Measurements from ENCODE around the gene ADRB1. TPM values are rescaled to one million over a fixed set of nuclear protein-coding genes. Genes with fewer than 3 reads are reported as not detected.

The ADRB1 gene
- polyA plus RNA-seq (2013, experiment 1 of 2; ENCODE audit: insufficient read length): not detected
- polyA plus RNA-seq (2013, experiment 2 of 2; ENCODE audit: insufficient read length): not detected

DNA sequence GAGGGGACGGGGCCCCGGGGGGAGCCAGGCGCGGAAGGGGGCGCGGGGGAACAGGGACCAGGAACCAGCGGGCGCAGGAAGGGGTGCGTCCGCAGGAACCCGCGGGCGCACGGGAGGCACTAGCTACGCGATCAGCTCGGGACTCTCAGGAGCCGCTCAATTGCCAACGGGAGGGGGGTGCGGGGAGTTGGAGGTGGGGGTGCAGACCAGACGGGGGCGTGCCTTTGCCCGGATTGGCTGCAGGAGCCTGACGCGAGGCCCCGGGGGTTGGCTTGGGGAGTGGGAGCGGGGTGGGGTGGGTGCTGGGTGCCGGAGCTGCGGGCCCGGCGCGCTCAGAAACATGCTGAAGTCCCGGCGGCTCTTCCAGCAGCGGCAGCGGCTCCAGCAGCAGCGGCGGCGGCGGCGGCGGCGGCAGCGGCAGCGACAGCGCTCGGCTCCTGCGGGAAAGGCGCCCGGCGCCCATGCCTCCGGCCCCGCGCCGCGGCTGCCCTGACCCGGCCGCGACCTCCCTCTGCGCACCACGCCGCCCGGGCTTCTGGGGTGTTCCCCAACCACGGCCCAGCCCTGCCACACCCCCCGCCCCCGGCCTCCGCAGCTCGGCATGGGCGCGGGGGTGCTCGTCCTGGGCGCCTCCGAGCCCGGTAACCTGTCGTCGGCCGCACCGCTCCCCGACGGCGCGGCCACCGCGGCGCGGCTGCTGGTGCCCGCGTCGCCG is at the start of gene ADRB1:
ADRB1 (plus strand) TSS at position 335 of the 715 bp plus-strand sequence; CDS start at position 602, 267 bp downstream.
- peak; percentile 32 for DNase-seq

DNA sequence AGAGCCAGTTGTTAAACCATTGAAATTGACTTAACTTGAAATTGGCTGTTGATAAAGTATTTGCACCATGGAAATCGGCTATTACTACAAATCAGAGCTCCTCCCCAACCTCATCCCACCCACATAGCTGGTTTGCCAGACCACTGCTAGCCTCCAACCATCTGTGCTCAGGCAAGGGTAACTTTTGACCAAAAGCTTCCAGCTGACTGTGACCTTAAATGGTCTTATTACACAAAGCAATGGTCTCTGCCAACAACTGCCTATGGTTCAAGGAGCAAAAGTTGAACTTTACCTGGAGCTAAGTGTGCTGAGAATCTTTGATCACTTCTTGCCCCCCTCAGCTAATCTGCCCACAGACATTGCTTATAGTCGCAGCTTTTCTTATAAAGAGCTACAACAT is 48.5 kb upstream of the ADRB1 start:
- no peak for DNase-seq

DNA sequence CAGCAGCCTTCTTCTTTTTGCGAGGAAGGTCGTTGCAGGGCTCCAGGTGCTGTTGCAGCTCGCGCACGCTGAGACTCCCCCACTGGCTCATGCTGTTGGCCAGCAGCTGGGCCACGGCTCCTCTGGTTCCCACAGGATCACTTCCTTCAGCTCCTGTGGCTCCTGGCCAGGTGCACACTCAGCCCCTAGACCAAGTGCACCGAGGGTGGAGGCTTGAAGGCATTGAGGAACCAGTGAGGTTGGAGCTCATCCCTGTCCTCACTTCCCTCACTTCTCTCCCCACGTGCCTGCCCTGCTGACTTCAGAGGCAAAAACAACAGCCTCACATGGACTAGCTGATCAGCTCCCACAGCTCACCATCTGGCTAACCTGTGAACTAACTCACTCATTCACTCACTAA is 46.2 kb upstream of the ADRB1 start:
- DNase-seq: no peak

DNA sequence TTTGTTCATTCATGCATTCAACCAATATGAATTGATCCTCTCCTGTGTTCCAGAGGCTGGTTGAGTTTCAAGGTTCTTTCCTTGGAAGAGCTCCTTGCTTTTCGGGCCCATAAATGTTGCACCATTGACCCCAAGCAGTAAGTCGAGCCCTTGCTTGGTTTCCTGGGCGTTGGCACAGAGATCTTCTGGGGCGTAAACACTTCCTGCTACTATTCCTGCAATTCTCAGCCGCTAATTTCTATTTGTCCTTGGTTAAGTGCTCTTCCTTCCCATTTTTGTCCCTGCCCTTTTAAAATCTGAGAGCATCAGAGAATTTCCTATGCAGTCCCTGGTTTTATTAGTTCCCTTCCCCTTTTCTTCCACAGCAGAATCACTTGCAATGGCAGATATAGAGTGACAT is 44.1 kb upstream of the ADRB1 start:
- DNase-seq: no peak

DNA sequence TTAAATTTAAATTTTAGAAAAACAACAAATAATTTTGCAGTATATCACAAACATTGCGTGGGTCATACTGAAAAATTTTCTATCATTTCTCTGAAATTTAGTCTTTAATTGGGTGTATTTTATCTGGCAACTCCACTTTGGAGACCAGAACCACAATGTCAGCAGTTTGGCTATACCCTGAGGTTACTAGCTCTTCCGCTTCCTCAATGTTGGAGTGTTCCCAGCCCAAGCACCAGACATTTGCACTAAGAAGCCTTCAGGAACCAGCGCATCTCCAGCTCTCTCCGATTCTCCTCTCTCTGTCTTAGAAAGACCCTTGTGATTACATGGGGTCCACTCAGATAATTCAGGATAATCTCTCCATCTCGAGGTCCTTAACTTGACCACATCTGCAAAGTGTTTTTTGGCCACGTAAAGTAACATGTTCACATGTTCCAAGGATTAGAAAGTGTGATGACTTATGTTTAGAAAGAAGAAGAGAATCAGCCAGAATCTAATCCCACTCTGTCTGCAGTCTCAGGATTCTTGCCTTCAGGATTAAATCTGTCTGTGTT is 43.1 kb upstream of the ADRB1 start:
- DNase-seq: no peak

DNA sequence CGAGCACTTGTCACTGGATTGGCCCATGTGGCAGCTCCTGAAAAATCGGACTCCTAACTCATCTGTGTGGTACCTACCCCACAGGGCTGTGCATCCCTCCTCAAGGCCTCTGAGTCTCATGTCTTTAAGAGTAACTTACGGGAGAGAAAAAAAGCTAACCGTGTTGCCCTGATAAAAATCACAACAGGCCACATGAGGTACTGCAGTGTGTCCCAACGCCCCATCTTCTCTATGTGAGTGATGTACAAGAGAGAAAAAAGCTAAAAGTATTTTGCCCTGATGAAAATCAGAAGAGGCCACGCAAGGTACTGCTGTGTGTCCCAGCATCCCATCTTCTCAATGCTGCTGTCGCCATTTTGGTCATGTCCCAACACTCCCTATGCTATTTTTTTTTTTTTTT is 41.2 kb upstream of the ADRB1 start:
- no peak for DNase-seq

DNA sequence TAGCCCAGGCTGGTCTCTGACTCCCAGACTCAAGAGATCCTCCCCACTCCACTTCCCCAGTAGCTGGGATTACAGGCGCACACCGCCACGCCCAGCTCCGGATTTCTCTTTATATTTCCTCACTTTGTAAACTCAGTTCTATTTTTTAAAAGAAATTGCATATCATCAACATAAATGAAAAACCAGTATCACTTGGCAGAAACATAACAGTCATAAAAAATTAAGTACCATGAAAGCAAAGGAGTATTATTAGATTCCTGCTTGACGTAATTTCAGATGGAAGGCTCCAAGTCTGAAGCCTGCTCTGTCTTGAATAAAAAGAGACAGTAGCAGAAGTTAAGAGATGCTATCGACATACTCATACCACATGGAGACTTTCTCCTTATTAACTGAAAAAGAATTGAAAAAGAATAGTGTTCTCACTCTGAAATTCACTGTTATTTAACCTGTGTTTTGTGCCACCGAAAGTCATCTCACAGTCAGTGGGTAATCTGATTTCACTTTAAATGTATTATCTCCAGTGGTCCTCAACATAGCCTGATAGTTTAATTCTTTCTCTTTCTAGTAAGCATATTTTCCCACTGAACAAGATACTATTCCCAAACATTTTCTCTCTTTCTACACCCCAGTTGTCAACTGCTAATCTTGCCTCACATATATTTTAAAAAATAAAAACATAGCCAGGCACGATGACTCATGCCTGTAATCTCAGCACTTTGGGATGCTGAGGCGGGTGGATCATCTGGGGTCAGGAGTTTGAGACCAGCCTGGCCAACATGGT is 40.3 kb upstream of the ADRB1 start:
- DNase-seq: no peak

DNA sequence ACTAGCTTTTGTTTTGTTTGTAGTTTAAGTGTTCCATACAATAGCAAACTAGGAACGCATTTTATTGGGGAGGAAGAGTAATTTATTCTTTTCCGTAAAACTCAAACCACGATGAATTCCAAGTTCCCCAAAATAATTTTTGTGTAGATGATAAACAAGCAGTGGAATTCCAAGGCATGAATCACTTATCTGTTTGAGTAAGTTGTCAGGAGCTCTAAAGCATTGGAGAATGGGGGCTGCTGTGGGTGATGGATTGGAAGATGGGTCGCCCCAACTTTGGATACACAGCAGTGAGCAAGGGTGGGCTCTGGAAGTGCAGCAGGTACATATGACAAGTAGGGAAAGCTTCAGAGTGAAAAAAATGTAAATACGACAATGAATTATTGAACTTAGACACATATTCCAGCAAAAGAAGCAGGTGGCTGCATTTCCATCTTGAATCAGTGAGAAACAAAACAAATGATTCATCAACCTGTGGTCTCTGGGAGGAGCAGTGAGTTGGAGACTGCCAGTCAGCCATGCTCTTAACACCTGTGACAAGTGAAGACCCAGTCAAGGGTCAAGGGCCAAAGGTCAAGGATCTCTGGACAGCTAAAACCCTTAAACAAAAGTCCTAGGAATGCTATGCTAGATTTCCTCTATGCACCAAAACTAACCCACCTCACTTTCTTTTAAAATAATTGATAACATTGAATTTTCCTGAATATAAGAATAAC is 34.2 kb upstream of the ADRB1 start:
- no peak for DNase-seq

DNA sequence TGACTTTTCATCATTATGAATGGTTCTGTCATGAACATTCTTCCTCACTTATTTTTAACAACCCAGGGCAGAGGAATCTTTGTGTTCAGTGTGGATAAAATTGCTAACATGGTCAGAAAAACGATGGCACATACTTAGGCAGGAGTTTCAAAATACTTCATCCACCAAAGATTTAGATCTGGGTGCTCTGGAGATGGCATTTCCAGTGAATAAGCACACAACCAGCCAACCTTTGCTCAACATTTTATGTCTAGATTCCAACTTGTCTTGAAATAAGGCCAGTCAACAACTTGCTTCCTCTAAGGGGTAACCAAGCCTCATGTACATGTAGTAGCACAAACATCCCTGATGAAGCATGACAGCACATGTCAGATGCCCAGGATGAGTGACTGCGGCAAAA is 33.4 kb upstream of the ADRB1 start:
- DNase-seq: no peak

DNA sequence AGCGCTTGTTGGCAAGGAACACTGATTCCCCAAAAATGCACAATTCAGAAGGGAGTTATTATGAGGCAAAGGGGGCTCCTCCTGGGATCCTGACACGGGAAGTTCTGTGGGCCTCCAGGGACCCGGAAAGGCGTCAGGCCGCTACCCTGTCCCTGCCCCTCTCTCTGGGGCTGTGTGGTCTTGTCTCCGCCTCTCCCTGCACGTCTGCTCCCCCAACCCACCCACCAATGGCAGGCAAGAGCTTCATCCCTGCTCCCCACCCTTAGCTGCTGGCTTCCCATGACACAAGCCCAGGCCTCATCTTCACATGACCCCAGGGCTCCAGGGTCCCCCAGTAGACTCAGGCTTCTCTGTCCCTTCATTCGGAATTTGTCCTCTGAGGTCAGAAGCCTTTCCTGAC is 31.0 kb upstream of the ADRB1 start:
- no peak for DNase-seq

DNA sequence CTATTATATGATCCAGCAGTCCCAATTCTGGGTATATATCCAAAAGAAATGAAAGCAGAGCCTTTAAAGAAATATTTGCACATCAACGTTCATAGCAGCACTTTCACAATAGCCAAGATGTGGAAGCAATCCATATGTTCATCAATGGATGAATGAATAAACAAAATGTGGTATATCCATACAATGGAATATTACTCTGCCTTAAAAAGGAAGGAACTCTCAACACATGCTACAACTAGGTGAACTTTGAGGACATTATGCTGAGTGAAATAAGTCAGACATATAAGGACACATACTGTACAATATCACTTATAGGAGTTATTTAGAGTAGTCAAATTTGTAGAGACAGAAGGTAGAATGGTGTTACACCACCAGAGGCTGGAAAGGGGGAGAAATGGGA is 28.0 kb upstream of the ADRB1 start:
- DNase-seq: no peak

DNA sequence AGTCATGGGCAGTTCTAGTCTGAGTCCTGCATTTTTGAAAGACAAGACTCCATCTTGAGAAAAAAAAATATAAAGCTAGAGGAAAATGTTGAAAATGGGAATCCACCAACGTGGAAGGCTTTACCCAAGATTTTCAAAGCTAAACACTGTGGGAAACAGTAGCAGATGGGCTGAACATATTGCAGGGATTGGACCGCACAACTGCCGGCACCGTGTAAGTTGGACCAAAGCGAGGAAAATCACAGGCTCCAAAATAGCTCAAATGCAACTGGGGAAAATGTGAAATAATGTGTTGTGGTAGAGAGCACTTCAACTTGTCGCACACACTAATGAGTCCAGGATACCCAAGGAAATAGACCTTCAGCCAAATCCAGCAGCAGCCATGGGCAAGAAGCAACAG is 26.4 kb upstream of the ADRB1 start:
- no peak for DNase-seq

DNA sequence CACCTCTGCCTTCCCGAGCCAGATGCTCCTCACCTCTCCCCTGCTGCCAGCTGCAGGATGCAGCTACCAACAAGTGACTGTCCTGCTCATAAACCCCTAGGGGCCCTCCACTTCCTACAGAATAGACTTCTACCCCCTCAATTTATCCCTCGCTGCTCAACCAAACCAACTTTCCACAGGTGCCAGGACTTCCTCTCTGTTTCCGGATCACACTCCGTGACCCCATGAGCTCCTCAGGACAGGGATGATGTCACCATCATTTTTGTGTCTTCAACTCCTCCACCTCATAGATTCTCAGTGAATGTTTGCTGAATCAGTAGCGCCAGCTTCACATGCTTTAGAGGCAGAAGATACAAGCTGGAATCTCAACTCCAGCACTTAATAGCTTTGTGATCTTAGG is 25.8 kb upstream of the ADRB1 start:
- no peak for DNase-seq

DNA sequence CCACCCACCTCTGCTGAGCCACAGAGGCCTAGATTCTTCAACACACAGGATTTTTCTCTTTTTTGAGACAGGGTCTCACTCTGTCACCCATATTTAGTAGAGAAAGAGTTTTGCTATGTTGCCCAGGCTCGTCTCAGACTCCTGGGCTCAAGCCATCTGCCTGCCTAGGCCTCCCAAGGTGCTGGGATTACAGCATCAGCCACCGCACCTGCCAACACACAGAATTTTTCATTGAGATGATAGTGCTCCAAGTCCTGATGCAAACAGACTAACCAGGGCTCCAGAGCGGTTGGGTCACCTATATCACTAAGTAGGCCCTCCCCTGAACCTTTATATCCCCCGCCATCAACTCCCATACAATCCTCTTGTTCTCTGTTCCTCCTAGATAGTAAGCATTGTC is 24.4 kb upstream of the ADRB1 start:
- DNase-seq: no peak

DNA sequence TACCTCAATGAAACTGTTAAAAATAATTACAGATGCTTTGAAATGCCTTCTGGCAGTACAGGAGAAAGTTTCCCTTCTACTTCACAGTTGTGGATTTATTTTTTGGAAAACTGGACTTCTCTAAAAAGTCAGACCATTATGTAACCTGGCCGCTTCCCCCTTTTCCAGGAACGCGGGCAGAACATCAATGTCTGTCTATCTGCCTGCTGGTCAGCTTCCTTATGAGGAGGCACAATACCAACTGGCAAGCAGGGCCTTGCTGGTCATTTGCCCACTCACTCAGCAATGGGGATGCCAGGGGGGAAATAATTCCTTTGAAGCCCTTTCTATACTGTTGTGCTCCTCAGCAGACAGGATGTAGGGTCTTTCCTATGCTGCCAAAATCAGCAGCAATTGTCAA is 22.5 kb upstream of the ADRB1 start:
- DNase-seq: no peak

DNA sequence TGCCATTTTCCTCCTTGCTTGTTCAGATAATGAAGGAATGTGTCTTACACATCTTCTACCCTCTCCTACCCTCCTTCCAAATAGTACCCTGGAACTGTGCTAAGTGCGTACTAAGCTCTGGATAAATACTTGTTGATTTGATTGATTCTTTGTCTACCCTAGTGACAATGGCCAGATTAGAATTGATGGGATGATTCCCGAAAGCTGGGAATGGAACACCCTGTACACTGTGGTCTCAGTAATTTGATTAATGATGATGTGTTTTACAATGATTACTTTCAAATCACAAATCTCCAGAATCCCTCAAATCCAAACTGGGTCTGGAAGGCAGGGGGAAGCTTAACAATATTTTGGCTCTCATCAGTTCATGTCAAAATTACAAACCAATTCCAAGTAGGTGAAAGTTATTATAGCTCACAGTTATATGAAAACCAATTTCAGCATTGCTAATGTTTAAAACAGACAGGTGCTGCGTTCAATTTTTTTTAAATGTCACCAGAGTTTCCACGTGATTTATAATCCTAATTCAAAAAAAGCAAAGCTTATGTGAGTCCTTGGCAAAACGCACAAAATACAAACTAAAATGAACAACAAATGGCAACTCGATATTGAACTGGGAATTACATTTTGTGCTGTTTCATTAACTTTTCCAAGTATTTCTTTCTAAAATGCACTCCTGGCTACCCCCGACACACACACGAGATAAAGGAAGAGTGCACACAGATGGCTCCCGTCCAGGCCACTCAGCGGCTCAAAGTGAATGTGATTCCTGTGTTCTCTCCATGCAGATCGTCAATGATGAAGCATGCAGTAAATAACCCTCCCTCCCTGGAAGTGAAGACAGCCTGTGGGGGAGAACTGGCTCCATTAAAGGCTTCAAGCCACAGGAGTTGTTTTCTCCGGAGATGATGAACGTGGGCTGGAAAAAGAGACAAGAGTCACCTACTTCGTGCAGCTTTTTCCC is 21.7 kb upstream of the ADRB1 start:
- DNase-seq: peak; percentile 76

DNA sequence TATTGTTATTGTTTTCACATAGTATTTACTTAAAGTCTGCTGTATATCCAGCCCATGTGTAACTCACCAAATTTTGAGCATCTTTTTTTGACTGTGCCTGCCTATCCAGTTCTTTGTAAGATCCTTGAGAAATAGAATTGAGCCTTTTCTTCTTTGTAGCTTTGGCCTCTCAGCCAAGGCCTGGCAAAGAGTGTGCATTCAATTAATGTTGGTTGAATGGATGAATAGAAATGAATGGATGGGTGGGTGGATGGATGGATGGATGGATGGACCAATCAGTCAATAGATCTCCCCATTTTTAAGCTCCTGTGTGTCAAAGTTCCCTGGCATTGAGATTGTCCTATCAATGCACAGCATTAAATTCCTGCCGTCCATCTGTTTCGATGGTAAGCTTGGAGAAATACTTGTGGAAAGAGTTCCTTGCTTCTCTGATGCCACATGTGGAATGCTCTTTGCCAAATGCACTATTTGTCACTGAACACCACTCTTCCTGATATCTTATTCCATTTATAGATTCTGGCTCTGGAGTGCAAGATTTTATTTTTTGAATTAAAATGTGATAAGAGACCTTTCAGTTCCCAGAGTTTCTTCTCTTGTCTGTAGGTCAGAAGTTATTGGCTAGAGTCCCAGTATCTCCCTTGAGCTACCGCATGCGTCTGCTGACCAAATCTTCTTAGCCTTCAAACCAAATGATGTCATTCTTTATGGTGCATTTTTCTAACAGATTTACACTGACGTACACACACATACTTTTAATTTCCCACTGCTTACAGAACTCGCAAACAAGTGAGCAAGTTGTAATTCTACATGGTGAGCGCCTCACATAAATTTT is 20.7 kb upstream of the ADRB1 start:
- peak; percentile 78 for DNase-seq

DNA sequence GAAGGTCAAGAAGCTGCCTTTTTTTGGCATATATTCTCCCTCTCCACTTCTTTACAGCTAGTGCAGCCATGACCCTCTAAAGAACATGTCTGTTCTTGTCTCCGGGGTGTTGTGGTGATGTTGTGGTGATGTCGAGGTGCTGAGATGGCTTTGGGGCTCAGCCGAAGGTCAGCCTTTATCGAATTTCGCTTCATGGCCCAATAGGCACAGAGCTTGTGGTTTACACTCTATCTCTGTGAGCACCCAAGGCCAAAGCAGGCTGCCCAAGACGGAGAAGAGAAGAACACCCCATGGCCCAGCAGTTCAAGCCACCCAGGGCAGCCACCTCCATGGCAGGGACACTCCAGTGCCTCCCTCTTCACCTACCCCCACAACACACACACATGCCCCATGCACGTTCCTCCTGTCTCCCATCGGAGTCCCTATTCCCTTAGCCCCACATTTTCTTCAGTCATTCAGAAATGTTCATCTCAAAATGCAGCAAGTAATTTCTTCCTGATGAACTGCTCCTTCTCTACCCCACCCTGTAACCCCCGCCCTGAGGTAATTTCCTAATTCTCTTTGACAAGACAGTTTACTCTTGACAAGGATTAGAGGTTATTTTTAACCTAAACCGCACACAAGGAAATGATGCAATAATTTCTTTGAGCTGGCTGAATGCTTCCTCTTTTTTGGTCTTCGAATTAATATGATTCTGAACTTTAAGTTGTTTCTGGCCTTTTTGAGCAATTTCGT is 18.6 kb upstream of the ADRB1 start:
- DNase-seq: peak; percentile 39

DNA sequence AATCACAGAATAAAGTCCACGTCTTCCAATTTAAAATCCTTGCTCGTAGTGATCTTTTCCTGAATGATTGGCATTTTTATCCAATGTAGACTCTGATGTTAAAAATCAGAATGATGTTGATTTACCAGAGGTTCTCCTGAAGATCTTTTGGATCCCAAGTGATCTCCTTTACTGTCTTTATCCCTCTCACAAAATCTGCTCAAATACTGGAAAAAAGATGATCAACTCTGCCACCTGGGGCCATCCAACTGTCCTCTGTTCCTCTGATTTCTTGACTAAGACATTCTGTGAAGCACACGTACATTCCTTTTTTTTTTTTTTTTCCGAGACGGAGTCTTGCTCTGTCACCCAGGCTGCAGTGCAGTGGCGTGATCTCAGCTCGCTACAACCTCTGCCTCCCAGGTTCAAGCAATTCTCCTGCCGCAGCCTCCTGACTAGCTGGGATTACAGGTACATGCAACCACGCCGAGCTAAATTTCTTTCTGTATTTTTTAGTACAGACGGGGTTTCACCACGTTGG is 18.0 kb upstream of the ADRB1 start:
- no peak for DNase-seq

Measured in fibroblast of skin of abdomen (primary cell).